DMS114 treated with DMSO at 0.1 percent for 48 hours (cell line): ENCODE measurements around the gene RASAL1.
"Not testable (repeated sequence)": the region's sequence is repeated elsewhere in the genome, so short reads cannot be mapped to it uniquely, and the experiment has no call there.

Source experiments
- DNase-seq: peaks from one replicate; lab custom pipeline; 2025; ENCODE audit not compliant: unreplicated experiment; lab: John Stamatoyannopoulos, UW

The RASAL1 gene

GRCh38 chr12:113142173-113142885 is 6.8 kb upstream of the RASAL1 start:
- DNase-seq = no peak

GRCh38 chr12:113141716-113142115 is 6.2 kb upstream of the RASAL1 start:
- DNase-seq = not testable (repeated sequence)

DNA sequence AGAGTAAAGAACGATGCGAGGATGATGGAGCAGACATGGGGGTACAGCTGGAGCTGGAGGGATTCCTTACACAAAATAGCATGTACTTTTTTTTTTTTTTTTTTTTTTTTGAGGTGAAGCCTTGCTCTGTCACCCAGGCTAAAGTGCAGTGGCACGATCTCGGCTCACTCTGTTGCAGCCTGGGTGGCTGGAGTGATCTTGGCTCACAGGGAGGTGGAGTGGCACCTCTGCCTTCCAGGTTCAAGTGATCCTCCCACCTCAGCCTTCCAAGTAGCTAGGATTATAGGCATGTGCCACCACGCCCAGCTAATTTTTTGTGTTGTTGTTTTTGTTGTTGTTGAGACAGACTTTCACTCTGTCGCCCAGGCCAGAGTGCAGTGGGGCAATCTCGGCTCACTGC is 5.1 kb upstream of the RASAL1 start:
- no peak for DNase-seq

DNA sequence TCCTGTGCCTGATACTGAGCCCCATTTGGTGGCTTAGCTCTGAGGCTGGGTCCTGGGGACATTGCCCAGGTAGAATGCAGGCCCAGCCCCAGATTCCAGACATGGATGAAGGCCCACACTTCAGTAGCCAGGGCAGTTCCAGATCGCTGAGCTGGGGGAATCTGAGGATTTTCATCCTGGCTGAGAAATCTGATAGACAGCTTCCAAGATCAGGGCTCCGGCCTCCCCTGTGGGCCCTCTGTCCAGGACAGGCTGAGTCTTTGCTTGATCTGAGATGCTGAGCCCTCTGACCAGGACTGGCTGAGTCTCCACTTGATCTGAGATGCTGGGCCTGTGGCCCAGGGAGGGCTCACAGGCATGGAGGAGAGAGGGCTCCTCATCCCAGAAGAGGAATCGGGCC is 3.3 kb upstream of the RASAL1 start:
- DNase-seq = no peak

DNA sequence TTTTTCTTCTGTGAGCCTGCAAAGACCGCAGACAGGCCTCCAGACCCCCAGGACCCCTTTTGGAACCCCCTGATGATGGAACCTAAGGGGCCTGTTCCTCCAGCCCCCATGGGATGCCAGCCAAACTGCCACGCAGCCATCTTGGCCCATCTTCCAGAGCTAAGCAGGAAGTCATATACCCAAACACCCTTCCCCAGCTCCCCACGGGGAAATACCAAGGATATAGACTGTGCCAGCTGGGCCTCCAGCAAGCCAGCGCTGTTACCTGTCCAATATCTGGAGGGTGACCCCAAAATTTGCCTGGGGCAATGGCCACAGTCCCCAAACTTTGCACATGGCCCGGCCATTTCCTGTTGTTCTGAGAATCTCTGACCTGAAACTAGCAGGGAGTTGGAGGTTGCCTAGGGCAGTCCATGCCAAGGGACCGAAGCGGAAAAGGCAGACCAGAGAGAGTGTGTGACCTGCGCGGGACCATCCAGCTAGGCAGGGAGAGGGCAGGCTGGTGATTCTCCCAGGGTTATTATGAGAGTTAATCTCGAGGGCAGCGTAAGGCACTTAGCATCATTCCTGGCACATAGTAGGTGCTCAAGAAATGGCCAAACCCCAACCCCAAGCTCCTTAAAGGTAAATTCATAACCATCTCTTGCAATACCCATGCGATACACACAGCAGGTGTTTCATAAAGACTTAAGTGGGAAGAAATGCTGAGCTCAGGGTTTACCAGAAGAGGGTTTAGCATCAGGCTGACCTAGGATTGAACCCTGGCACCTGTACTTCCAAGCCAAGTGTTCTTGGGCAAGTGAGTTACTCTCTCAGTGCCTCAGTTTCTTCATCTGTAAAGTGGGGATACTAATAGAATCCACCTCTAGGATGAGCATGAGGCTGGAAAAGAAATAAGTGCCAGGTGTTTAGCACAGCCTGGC is 2.6 kb upstream of the RASAL1 start:
- no peak for DNase-seq

- no peak for DNase-seq
These were observed 1.5 kb upstream of the RASAL1 start for GRCh38 chr12:113136990-113137511.

DNA sequence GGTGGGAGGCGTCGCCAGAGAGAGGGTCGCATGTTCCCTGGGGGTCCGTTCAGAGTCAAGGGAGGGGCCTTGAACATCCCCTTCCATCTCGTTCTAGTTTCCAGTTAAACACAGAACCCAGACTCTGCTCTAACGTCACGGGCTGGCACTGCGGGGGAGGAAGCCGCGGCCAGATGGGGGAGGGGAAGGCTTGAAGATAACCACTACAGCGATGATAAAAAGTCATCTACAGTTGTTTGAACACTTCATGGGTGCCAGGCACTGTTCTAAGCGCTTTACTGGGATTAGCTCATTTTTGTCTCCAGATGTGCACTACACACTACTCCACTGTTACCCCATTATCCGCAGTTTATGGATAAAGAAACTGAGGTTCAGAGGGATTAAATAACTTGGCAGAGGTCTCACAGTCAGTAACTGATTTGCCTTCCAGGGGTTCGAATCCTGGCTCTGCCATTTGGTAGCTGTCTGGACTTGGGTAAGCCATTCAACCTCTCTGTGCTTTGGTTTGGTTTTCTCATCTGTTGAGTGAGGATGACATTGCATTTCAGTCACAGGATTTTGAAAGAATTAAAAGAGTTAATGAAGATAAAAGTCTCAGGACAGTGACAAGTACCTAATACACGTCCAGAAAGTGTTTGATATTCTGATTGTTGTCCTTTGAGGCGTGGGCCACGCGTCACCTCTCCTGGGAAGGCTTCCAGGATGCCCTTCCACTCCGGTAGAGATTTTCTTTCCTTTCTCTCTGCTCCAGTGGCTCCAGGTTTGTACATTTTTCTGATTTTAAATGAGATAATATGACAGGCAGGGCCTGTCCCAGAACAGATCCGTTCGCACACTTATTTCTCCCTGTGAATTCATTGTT is 798 bp upstream of the RASAL1 start:
- no peak for DNase-seq

DNA sequence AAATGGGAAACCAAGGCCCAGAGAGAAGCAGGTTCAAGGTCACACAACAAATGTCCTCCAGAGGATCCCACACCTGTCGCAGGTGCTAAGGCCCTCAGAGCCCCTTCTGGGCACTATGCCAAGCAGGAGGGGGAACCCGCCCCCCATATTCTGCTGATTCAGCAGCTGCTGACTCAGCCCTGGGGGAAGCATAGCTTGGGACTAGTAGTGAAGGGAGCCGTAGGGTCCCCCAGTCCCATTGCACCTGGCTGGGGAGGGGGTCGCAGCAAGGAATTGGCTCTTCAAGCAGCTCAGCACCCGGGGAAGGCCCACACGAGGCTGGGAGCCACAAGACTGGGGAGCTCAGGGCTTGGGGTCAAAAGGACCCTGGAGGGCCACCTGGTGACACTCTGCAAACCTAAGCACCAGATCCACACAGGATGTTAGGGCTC is 1.0 kb downstream of the RASAL1 start:
- DNase-seq = no peak

- DNase-seq = no peak
These were observed 1.5 kb downstream of the RASAL1 start for GRCh38 chr12:113134071-113134470.

- no peak for DNase-seq
These were observed 1.9 kb downstream of the RASAL1 start for GRCh38 chr12:113133666-113134065.

GRCh38 chr12:113133036-113133435 is 2.5 kb downstream of the RASAL1 start:
- no peak for DNase-seq

DNA sequence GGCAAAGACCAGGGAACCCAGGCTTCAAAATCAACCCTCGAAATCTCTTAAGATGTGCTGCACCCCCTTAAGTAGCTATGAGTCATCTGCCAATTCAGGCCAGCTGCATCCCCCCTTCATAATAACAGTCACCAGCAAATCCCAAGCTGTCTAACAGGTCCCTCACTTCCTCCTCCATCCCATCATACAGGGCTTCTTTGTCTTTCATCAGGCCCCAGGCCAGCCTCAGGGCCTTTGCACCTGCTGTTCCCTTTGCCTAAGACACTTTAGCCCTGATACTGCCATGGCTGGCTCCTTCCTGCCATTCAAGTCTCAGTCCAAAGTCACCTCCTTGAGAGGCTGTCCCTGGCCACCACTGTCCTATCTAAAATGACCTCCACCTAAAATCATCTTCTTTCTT is 4.0 kb downstream of the RASAL1 start:
- DNase-seq = no peak

- no peak for DNase-seq
These were observed 5.0 kb downstream of the RASAL1 start for GRCh38 chr12:113130457-113131135.

DNA sequence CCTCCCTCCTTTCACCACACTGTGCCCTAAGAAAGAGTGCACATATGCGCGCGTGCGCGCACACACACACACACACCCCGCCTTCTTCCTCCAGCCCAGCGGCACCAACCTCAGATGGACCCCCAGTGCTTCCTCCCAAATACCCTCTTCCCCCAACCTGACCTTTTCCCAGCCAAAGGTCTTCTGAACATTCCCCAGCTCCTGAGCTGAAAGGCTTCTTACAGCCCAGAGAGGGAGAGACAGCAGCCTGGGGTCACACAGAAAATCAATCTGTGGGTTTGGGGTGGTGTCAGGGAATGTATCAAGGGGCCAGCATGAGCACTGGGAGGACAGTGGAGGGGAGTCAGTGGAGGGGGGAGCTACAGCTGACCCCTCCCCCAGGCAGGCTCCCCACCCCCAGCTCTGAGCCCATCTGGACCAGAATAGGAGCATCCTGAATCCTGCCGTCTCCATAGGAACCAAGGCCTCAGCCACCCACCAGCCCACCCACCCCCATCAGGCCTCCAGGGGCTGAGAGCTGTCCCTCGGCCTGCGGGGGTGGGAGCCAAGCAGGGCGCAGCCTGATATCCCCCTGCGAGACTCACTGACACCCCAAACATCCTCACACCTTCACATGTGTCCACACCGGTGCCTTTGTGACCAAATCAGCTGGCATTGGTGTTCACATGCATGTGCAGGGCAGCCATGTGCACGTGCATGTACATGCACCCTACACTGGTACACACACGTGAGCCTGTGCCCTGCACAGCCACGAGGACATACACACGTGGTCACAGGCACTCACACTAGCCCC is 5.7 kb downstream of the RASAL1 start:
- DNase-seq = no peak

DNA sequence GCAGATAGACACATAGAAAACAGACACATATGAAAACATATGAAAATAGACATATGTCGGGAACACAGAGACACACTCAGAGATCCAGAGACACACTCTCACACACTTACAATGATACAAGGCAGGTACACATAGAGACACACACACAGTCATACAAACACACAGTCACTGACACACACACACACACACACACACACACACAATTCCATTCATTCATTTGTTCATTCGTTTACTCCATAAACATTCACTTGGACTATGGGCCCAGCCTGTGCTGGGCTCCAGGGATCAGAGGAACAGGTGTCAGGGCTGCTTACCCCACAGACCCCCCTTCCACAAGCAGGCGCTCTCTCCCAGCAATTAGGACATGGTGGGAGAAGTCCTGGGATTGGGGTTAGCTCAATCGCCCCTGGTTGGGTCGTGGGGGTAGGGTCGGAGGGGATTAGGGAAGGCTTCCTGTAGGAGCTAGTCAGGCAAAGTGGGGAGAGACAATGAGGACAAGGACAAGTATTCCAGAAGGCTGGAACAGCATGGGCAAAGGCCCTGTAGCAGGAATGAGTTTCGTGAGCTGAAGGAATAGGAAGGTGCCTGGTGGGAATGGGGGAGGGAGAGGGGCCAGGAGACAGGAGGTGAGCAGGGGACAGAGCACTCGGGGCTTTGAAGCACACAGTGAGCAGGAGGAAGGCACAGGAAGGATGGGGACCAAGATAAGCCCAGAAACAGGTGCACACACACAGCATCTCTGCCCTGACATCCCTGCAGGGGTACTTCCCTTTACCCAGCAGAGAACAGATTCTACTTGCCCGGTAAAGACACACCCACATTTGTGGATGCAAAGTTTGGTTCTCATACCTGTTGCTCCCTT is 6.5 kb downstream of the RASAL1 start:
- DNase-seq = no peak

GRCh38 chr12:113127791-113128199 is 7.8 kb downstream of the RASAL1 start:
- DNase-seq = no peak

GRCh38 chr12:113120670-113121370 is 14.7 kb downstream of the RASAL1 start:
- no peak for DNase-seq
